ENCODE measurements around the gene KCTD13. TPM values are rescaled to one million over a fixed set of nuclear protein-coding genes. Genes with fewer than 3 reads are reported as not detected.
A peak's percentile ranks its signal among the peaks of the same experiment; 100 is the strongest.

KCTD13 gene
- total RNA-seq, 1 experiment from 2014 or later = 18.5 TPM

- no peak for TF ChIP-seq AR (CRISPR knock-in tag; IDR thresholded peaks at IDR 0.05)
- peak; percentile 79 for TF ChIP-seq FOXK1 (CRISPR knock-in tag; IDR thresholded peaks at IDR 0.05)
- no peak for TF ChIP-seq PRRX2 (CRISPR knock-in tag; IDR thresholded peaks at IDR 0.05)
- TF ChIP-seq USF2 (CRISPR knock-in tag; IDR thresholded peaks at IDR 0.05) = no peak
- no peak for TF ChIP-seq SMAD4 (CRISPR knock-in tag; IDR thresholded peaks at IDR 0.05)
- TF ChIP-seq TCF7 (CRISPR knock-in tag; IDR thresholded peaks at IDR 0.05; ENCODE audit: low read depth) = no peak
- no peak for TF ChIP-seq ZBTB43 (CRISPR knock-in tag; IDR thresholded peaks at IDR 0.05)
- TF ChIP-seq NFE2L1 (CRISPR knock-in tag; IDR thresholded peaks at IDR 0.05) = peak; percentile 98
- no peak for TF ChIP-seq OVOL2 (CRISPR knock-in tag; IDR thresholded peaks at IDR 0.05; ENCODE audit: borderline replicate concordance)
- peak; percentile 88; the same call in 1 of the 2 replicates for TF ChIP-seq CREB1 (CRISPR knock-in tag; IDR thresholded peaks at IDR 0.05)
- TF ChIP-seq GTF2I (CRISPR knock-in tag; conservative IDR thresholded peaks at IDR 0.05) = no peak
- TF ChIP-seq ATF1 (CRISPR knock-in tag; IDR thresholded peaks at IDR 0.05) = peak; percentile 88
- TF ChIP-seq, protein P1, sequence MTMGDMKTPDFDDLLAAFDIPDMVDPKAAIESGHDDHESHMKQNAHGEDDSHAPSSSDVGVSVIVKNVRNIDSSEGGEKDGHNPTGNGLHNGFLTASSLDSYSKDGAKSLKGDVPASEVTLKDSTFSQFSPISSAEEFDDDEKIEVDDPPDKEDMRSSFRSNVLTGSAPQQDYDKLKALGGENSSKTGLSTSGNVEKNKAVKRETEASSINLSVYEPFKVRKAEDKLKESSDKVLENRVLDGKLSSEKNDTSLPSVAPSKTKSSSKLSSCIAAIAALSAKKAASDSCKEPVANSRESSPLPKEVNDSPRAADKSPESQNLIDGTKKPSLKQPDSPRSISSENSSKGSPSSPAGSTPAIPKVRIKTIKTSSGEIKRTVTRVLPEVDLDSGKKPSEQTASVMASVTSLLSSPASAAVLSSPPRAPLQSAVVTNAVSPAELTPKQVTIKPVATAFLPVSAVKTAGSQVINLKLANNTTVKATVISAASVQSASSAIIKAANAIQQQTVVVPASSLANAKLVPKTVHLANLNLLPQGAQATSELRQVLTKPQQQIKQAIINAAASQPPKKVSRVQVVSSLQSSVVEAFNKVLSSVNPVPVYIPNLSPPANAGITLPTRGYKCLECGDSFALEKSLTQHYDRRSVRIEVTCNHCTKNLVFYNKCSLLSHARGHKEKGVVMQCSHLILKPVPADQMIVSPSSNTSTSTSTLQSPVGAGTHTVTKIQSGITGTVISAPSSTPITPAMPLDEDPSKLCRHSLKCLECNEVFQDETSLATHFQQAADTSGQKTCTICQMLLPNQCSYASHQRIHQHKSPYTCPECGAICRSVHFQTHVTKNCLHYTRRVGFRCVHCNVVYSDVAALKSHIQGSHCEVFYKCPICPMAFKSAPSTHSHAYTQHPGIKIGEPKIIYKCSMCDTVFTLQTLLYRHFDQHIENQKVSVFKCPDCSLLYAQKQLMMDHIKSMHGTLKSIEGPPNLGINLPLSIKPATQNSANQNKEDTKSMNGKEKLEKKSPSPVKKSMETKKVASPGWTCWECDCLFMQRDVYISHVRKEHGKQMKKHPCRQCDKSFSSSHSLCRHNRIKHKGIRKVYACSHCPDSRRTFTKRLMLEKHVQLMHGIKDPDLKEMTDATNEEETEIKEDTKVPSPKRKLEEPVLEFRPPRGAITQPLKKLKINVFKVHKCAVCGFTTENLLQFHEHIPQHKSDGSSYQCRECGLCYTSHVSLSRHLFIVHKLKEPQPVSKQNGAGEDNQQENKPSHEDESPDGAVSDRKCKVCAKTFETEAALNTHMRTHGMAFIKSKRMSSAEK (CRISPR knock-in tag; IDR thresholded peaks at IDR 0.05; ENCODE audit: borderline replicate concordance) = no peak
- no peak for TF ChIP-seq JAZF1 (CRISPR knock-in tag; IDR thresholded peaks at IDR 0.05)
- TF ChIP-seq, protein P2, sequence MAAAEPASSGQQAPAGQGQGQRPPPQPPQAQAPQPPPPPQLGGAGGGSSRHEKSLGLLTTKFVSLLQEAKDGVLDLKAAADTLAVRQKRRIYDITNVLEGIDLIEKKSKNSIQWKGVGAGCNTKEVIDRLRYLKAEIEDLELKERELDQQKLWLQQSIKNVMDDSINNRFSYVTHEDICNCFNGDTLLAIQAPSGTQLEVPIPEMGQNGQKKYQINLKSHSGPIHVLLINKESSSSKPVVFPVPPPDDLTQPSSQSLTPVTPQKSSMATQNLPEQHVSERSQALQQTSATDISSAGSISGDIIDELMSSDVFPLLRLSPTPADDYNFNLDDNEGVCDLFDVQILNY (CRISPR knock-in tag; IDR thresholded peaks at IDR 0.05) = peak; percentile 91
- TF ChIP-seq TEAD4 (CRISPR knock-in tag; IDR thresholded peaks at IDR 0.05) = no peak
- no peak for TF ChIP-seq RORB (CRISPR knock-in tag; IDR thresholded peaks at IDR 0.05)
- no peak for TF ChIP-seq CBFB (CRISPR knock-in tag; IDR thresholded peaks at IDR 0.05; ENCODE audit: low read depth)
- no peak for TF ChIP-seq FOXJ3 (CRISPR knock-in tag; IDR thresholded peaks at IDR 0.05; ENCODE audit: borderline replicate concordance)
- TF ChIP-seq ZNF263 (CRISPR knock-in tag; IDR thresholded peaks at IDR 0.05; ENCODE audit: low read depth) = 0 out of 2 replicates have a peak, but pooled peaks have one; percentile 44
- TF ChIP-seq ZMAT4 (CRISPR knock-in tag; IDR thresholded peaks at IDR 0.05) = 0 out of 2 replicates have a peak, but pooled peaks have one; percentile 57
Observed at GRCh38 chr16:29973384-29974246, 47.6 kb upstream of the KCTD13 start, which contains the start of gene TAOK2 (continued).

Data from WTC11 (cell line).